Measurements from ENCODE around the gene GLCE. TPM values are rescaled to one million over a fixed set of nuclear protein-coding genes. Genes with fewer than 3 reads are reported as not detected.

Gene GLCE
- total RNA-seq, result 10.8 and 14.5 TPM in 2 replicates

GRCh38 chr15:69160141-69160993, at the start of gene GLCE:
GLCE (plus strand) TSS chr15:69160635; CDS start chr15:69255807, 95,172 bp downstream.

GRCh38 chr15:69298697-69299441, 138.4 kb downstream of the GLCE start, which contains the start of gene PAQR5:
PAQR5 (plus strand) TSS chr15:69298912; CDS start chr15:69360081, 61,169 bp downstream.

Other genes with a start within 250 kb of the GLCE start
- gene SPESP1, start 230.1 kb upstream of the GLCE start, total RNA-seq, result 3.7 and 4.8 TPM in 2 replicates
- gene NOX5, start 145.9 kb upstream of the GLCE start, total RNA-seq, result under 0.01 TPM in 1 of 2 replicates, not detected in the other
- 0.17 and 1.3 TPM in 2 replicates for gene PAQR5, start 138.3 kb downstream of the GLCE start, total RNA-seq

Data from pericardium fibroblast (primary cell).